ENCODE data around the gene LMO4. TPM values are rescaled to one million over a fixed set of nuclear protein-coding genes. Genes with fewer than 3 reads are reported as not detected.

The LMO4 gene
- total and polyA plus RNA-seq, 10 of the 15 experiments (the other 5 are each of a cell fraction or from before 2014, with no cell fraction given) = 3.8 to 76.6 (median 20.7) TPM

- TF ChIP-seq, protein P1, sequence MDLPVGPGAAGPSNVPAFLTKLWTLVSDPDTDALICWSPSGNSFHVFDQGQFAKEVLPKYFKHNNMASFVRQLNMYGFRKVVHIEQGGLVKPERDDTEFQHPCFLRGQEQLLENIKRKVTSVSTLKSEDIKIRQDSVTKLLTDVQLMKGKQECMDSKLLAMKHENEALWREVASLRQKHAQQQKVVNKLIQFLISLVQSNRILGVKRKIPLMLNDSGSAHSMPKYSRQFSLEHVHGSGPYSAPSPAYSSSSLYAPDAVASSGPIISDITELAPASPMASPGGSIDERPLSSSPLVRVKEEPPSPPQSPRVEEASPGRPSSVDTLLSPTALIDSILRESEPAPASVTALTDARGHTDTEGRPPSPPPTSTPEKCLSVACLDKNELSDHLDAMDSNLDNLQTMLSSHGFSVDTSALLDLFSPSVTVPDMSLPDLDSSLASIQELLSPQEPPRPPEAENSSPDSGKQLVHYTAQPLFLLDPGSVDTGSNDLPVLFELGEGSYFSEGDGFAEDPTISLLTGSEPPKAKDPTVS (IDR thresholded peaks at IDR 0.05; ENCODE audit: low read depth, low read length) = no peak
- TF ChIP-seq DPF2 (IDR thresholded peaks at IDR 0.05) (peak; percentile 40; the same call in 1 of the 2 replicates), SMC3 (IDR thresholded peaks at IDR 0.05; ENCODE audit: borderline replicate concordance, low read length) (no peak), SMARCA5 (IDR thresholded peaks at IDR 0.05) (peak; percentile 86), SUPT20H (IDR thresholded peaks at IDR 0.05; ENCODE audit: borderline replicate concordance, control insufficient read depth, low read depth, low read length) (no peak), ZNF622 (IDR thresholded peaks at IDR 0.05) (no peak), ZNF384 (IDR thresholded peaks at IDR 0.05; ENCODE audit: borderline replicate concordance, low read depth, low read length) (no peak), RCOR1 (conservative IDR thresholded peaks at IDR 0.05; ENCODE audit: low read depth, low read length) (no peak), ATF7 (IDR thresholded peaks at IDR 0.05; ENCODE audit: low read depth) (0 out of 2 replicates have a peak, but pooled peaks have one; percentile 12), KLF5 (IDR thresholded peaks at IDR 0.05; ENCODE audit: partially characterized antibody) (no peak), IRF4 (IDR thresholded peaks at IDR 0.05; ENCODE audit: low read depth, low read length) (no peak), CTCF (IDR thresholded peaks at IDR 0.05 in 2 of 3, conservative IDR thresholded peaks at IDR 0.05 in 1 of 3; ENCODE audit: control insufficient read depth in 2 of 3, extremely low read depth in 1 of 3, insufficient read depth in 1 of 3, low read depth in 3 of 3, low read length in 3 of 3) (peak; percentile 9 to 44 (median 33); a peak in 5 of 6 replicates), POU2F2 (IDR thresholded peaks at IDR 0.05; ENCODE audit: borderline replicate concordance, low read depth, low read length) (no peak), ZNF217 (IDR thresholded peaks at IDR 0.05) (0 out of 2 replicates have a peak, but pooled peaks have one; percentile 22), STAT1 (conservative IDR thresholded peaks at IDR 0.05) (no peak)
- TF ChIP-seq, protein P2, sequence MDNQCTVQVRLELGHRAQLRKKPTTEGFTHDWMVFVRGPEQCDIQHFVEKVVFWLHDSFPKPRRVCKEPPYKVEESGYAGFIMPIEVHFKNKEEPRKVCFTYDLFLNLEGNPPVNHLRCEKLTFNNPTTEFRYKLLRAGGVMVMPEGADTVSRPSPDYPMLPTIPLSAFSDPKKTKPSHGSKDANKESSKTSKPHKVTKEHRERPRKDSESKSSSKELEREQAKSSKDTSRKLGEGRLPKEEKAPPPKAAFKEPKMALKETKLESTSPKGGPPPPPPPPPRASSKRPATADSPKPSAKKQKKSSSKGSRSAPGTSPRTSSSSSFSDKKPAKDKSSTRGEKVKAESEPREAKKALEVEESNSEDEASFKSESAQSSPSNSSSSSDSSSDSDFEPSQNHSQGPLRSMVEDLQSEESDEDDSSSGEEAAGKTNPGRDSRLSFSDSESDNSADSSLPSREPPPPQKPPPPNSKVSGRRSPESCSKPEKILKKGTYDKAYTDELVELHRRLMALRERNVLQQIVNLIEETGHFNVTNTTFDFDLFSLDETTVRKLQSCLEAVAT (IDR thresholded peaks at IDR 0.05) = no peak
- TF ChIP-seq, protein P3, sequence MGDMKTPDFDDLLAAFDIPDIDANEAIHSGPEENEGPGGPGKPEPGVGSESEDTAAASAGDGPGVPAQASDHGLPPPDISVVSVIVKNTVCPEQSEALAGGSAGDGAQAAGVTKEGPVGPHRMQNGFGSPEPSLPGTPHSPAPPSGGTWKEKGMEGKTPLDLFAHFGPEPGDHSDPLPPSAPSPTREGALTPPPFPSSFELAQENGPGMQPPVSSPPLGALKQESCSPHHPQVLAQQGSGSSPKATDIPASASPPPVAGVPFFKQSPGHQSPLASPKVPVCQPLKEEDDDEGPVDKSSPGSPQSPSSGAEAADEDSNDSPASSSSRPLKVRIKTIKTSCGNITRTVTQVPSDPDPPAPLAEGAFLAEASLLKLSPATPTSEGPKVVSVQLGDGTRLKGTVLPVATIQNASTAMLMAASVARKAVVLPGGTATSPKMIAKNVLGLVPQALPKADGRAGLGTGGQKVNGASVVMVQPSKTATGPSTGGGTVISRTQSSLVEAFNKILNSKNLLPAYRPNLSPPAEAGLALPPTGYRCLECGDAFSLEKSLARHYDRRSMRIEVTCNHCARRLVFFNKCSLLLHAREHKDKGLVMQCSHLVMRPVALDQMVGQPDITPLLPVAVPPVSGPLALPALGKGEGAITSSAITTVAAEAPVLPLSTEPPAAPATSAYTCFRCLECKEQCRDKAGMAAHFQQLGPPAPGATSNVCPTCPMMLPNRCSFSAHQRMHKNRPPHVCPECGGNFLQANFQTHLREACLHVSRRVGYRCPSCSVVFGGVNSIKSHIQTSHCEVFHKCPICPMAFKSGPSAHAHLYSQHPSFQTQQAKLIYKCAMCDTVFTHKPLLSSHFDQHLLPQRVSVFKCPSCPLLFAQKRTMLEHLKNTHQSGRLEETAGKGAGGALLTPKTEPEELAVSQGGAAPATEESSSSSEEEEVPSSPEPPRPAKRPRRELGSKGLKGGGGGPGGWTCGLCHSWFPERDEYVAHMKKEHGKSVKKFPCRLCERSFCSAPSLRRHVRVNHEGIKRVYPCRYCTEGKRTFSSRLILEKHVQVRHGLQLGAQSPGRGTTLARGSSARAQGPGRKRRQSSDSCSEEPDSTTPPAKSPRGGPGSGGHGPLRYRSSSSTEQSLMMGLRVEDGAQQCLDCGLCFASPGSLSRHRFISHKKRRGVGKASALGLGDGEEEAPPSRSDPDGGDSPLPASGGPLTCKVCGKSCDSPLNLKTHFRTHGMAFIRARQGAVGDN (IDR thresholded peaks at IDR 0.05) = no peak; the same call in 1 of the 2 replicates
- TF ChIP-seq, protein P4, sequence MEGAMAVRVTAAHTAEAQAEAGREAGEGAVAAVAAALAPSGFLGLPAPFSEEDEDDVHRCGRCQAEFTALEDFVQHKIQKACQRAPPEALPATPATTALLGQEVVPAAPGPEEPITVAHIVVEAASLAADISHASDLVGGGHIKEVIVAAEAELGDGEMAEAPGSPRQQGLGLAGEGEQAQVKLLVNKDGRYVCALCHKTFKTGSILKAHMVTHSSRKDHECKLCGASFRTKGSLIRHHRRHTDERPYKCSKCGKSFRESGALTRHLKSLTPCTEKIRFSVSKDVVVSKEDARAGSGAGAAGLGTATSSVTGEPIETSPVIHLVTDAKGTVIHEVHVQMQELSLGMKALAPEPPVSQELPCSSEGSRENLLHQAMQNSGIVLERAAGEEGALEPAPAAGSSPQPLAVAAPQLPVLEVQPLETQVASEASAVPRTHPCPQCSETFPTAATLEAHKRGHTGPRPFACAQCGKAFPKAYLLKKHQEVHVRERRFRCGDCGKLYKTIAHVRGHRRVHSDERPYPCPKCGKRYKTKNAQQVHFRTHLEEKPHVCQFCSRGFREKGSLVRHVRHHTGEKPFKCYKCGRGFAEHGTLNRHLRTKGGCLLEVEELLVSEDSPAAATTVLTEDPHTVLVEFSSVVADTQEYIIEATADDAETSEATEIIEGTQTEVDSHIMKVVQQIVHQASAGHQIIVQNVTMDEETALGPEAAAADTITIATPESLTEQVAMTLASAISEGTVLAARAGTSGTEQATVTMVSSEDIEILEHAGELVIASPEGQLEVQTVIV (IDR thresholded peaks at IDR 0.05; ENCODE audit: borderline replicate concordance, partially characterized antibody) = no peak
These were observed 6.7 kb downstream of the LMO4 start (continued) for GRCh38 chr1:87335175-87335884.
